ENCODE data around the gene GSG1.
"Not testable (repeated sequence)": the region's sequence is repeated elsewhere in the genome, so short reads cannot be mapped to it uniquely, and the experiment has no call there.

GSG1 gene

GRCh38 chr12:13071305-13072280 is 31.9 kb downstream of the GSG1 start:
- Histone ChIP-seq H3K27me3 (ENCODE audit: control insufficient read depth, insufficient read depth, low read length) (no peaks in the 10 kb centered on the region), H3K27ac (ENCODE audit: low read length) (no peak overlapping the region), H3K36me3 (ENCODE audit: control insufficient read depth, low read depth, low read length) (peaks cover 32% of the 10 kb centered on the region), H3K4me1 (ENCODE audit: control insufficient read depth, low read depth, low read length) (no peaks in the 10 kb centered on the region), H3K4me3 (ENCODE audit: low read length) (no peak overlapping the region), H3K9ac (ENCODE audit: low read length) (no peak overlapping the region), H3K9me3 (ENCODE audit: control insufficient read depth, low read depth, low read length) (no peaks in the 10 kb centered on the region)

- H3K4me3 ChIP-seq (ENCODE audit: low read length) = no peak overlapping the region
- no peaks in the 10 kb centered on the region for H3K9me3 ChIP-seq (ENCODE audit: control insufficient read depth, low read depth, low read length)
- peaks cover 24% of the 10 kb centered on the region for H3K36me3 ChIP-seq (ENCODE audit: control insufficient read depth, low read depth, low read length)
- H3K9ac ChIP-seq (ENCODE audit: low read length) = no peak overlapping the region
- H3K27me3 ChIP-seq (ENCODE audit: control insufficient read depth, insufficient read depth, low read length) = no peaks in the 10 kb centered on the region
- H3K27ac ChIP-seq (ENCODE audit: low read length) = no peak overlapping the region
- H3K4me1 ChIP-seq (ENCODE audit: control insufficient read depth, low read depth, low read length) = no peaks in the 10 kb centered on the region
These were observed 34.1 kb downstream of the GSG1 start for GRCh38 chr12:13069380-13069779.

GRCh38 chr12:13067322-13067721 is 36.1 kb downstream of the GSG1 start:
- H3K4me1 ChIP-seq (ENCODE audit: control insufficient read depth, low read depth, low read length) = no peaks in the 10 kb centered on the region
- H3K9me3 ChIP-seq (ENCODE audit: control insufficient read depth, low read depth, low read length) = no peaks in the 10 kb centered on the region
- no peaks in the 10 kb centered on the region for H3K27me3 ChIP-seq (ENCODE audit: control insufficient read depth, insufficient read depth, low read length)
- no peak overlapping the region for H3K9ac ChIP-seq (ENCODE audit: low read length)
- no peak overlapping the region for H3K27ac ChIP-seq (ENCODE audit: low read length)
- peaks cover 24% of the 10 kb centered on the region for H3K36me3 ChIP-seq (ENCODE audit: control insufficient read depth, low read depth, low read length)
- no peak overlapping the region for H3K4me3 ChIP-seq (ENCODE audit: low read length)

- no peak overlapping the region for H3K9ac ChIP-seq (ENCODE audit: low read length)
- H3K36me3 ChIP-seq (ENCODE audit: control insufficient read depth, low read depth, low read length) = peaks cover 27% of the 10 kb centered on the region
- no peaks in the 10 kb centered on the region for H3K4me1 ChIP-seq (ENCODE audit: control insufficient read depth, low read depth, low read length)
- H3K9me3 ChIP-seq (ENCODE audit: control insufficient read depth, low read depth, low read length) = no peaks in the 10 kb centered on the region
- no peak overlapping the region for H3K27ac ChIP-seq (ENCODE audit: low read length)
- no peak overlapping the region for H3K4me3 ChIP-seq (ENCODE audit: low read length)
- no peaks in the 10 kb centered on the region for H3K27me3 ChIP-seq (ENCODE audit: control insufficient read depth, insufficient read depth, low read length)
These were observed 37.0 kb downstream of the GSG1 start for GRCh38 chr12:13066459-13066858.

GRCh38 chr12:13066014-13066413 is 37.5 kb downstream of the GSG1 start:
- Histone ChIP-seq H3K9me3 (ENCODE audit: control insufficient read depth, low read depth, low read length) (no peaks in the 10 kb centered on the region), H3K4me1 (ENCODE audit: control insufficient read depth, low read depth, low read length) (no peaks in the 10 kb centered on the region), H3K27me3 (ENCODE audit: control insufficient read depth, insufficient read depth, low read length) (no peaks in the 10 kb centered on the region), H3K4me3 (ENCODE audit: low read length) (no peak overlapping the region), H3K27ac (ENCODE audit: low read length) (no peak overlapping the region), H3K36me3 (ENCODE audit: control insufficient read depth, low read depth, low read length) (peaks cover 29% of the 10 kb centered on the region), H3K9ac (ENCODE audit: low read length) (no peak overlapping the region)

GRCh38 chr12:13062669-13063068 is 40.8 kb downstream of the GSG1 start:
- Histone ChIP-seq H3K9me3 (ENCODE audit: control insufficient read depth, low read depth, low read length) (no peaks in the 10 kb centered on the region), H3K27ac (ENCODE audit: low read length) (no peak overlapping the region), H3K27me3 (ENCODE audit: control insufficient read depth, insufficient read depth, low read length) (no peaks in the 10 kb centered on the region), H3K36me3 (ENCODE audit: control insufficient read depth, low read depth, low read length) (peaks cover 36% of the 10 kb centered on the region), H3K9ac (ENCODE audit: low read length) (no peak overlapping the region), H3K4me1 (ENCODE audit: control insufficient read depth, low read depth, low read length) (no peaks in the 10 kb centered on the region), H3K4me3 (ENCODE audit: low read length) (no peak overlapping the region)

- H3K9me3 ChIP-seq (ENCODE audit: control insufficient read depth, low read depth, low read length) = no peaks in the 10 kb centered on the region
- H3K4me1 ChIP-seq (ENCODE audit: control insufficient read depth, low read depth, low read length) = no peaks in the 10 kb centered on the region
- no peaks in the 10 kb centered on the region for H3K27me3 ChIP-seq (ENCODE audit: control insufficient read depth, insufficient read depth, low read length)
- no peak overlapping the region for H3K4me3 ChIP-seq (ENCODE audit: low read length)
- no peak overlapping the region for H3K27ac ChIP-seq (ENCODE audit: low read length)
- no peak overlapping the region for H3K9ac ChIP-seq (ENCODE audit: low read length)
- H3K36me3 ChIP-seq (ENCODE audit: control insufficient read depth, low read depth, low read length) = peaks cover 36% of the 10 kb centered on the region
These were observed 42.1 kb downstream of the GSG1 start for GRCh38 chr12:13061377-13061776.

GRCh38 chr12:13060581-13060980 is 42.9 kb downstream of the GSG1 start:
- Histone ChIP-seq H3K36me3 (ENCODE audit: control insufficient read depth, low read depth, low read length) (peaks cover 36% of the 10 kb centered on the region), H3K27ac (ENCODE audit: low read length) (no peak overlapping the region), H3K4me3 (ENCODE audit: low read length) (no peak overlapping the region), H3K27me3 (ENCODE audit: control insufficient read depth, insufficient read depth, low read length) (no peaks in the 10 kb centered on the region), H3K4me1 (ENCODE audit: control insufficient read depth, low read depth, low read length) (no peaks in the 10 kb centered on the region), H3K9ac (ENCODE audit: low read length) (no peak overlapping the region), H3K9me3 (ENCODE audit: control insufficient read depth, low read depth, low read length) (no peaks in the 10 kb centered on the region)

GRCh38 chr12:13053617-13054016 is 49.9 kb downstream of the GSG1 start:
- peaks cover 14% of the 10 kb centered on the region for H3K4me1 ChIP-seq (ENCODE audit: control insufficient read depth, low read depth, low read length)
- not testable (repeated sequence) for H3K4me3 ChIP-seq (ENCODE audit: low read length); H3K27me3 ChIP-seq (ENCODE audit: control insufficient read depth, insufficient read depth, low read length); H3K27ac ChIP-seq (ENCODE audit: low read length); H3K36me3 ChIP-seq (ENCODE audit: control insufficient read depth, low read depth, low read length); H3K9ac ChIP-seq (ENCODE audit: low read length)
- H3K9me3 ChIP-seq (ENCODE audit: control insufficient read depth, low read depth, low read length) = peaks cover 10% of the 10 kb centered on the region

GRCh38 chr12:13052421-13052820 is 51.0 kb downstream of the GSG1 start:
- Histone ChIP-seq H3K4me3 (ENCODE audit: low read length) (no peak overlapping the region), H3K36me3 (ENCODE audit: control insufficient read depth, low read depth, low read length) (no peaks in the 10 kb centered on the region), H3K4me1 (ENCODE audit: control insufficient read depth, low read depth, low read length) (peaks cover 14% of the 10 kb centered on the region), H3K27ac (ENCODE audit: low read length) (no peak overlapping the region), H3K9me3 (ENCODE audit: control insufficient read depth, low read depth, low read length) (peaks cover 10% of the 10 kb centered on the region), H3K9ac (ENCODE audit: low read length) (no peak overlapping the region), H3K27me3 (ENCODE audit: control insufficient read depth, insufficient read depth, low read length) (no peaks in the 10 kb centered on the region)

GRCh38 chr12:13049816-13050215 is 53.7 kb downstream of the GSG1 start:
- no peak overlapping the region for H3K27ac ChIP-seq (ENCODE audit: low read length)
- peaks cover 10% of the 10 kb centered on the region for H3K9me3 ChIP-seq (ENCODE audit: control insufficient read depth, low read depth, low read length)
- H3K4me3 ChIP-seq (ENCODE audit: low read length) = no peak overlapping the region
- H3K9ac ChIP-seq (ENCODE audit: low read length) = no peak overlapping the region
- H3K4me1 ChIP-seq (ENCODE audit: control insufficient read depth, low read depth, low read length) = peaks cover 11% of the 10 kb centered on the region
- H3K36me3 ChIP-seq (ENCODE audit: control insufficient read depth, low read depth, low read length) = no peaks in the 10 kb centered on the region
- H3K27me3 ChIP-seq (ENCODE audit: control insufficient read depth, insufficient read depth, low read length) = no peaks in the 10 kb centered on the region

- H3K4me1 ChIP-seq (ENCODE audit: control insufficient read depth, low read depth, low read length) = peaks cover 16% of the 10 kb centered on the region
- no peaks in the 10 kb centered on the region for H3K36me3 ChIP-seq (ENCODE audit: control insufficient read depth, low read depth, low read length)
- H3K9ac ChIP-seq (ENCODE audit: low read length) = no peak overlapping the region
- H3K9me3 ChIP-seq (ENCODE audit: control insufficient read depth, low read depth, low read length) = no peaks in the 10 kb centered on the region
- peaks cover 7% of the 10 kb centered on the region for H3K27me3 ChIP-seq (ENCODE audit: control insufficient read depth, insufficient read depth, low read length)
- no peak overlapping the region for H3K27ac ChIP-seq (ENCODE audit: low read length)
- H3K4me3 ChIP-seq (ENCODE audit: low read length) = no peak overlapping the region
These were observed 56.5 kb downstream of the GSG1 start for GRCh38 chr12:13046964-13047363.

Data from iPS-18a (cell line).